NB4 (cell line): ENCODE data around the gene INCA1.

ENCODE experiments used
- CTCF ChIP-seq: IDR thresholded peaks from one replicate; pipeline ENCODE4 v1.5.1; 2012; ENCODE audit warnings: low read depth, low read length
- MYC ChIP-seq: IDR thresholded peaks from 2 replicates; pipeline ENCODE4 v1.6.1; 2011; ENCODE audit warnings: low read depth, low read length
- POLR2A ChIP-seq: IDR thresholded peaks from 2 replicates; pipeline ENCODE4 v1.6.1; 2011; ENCODE audit warnings: mild to moderate bottlenecking; ENCODE audit not compliant: insufficient read length; ENCODE audit errors: extremely low read depth
- TF ChIP-seq, protein P1 (sequence below): IDR thresholded peaks from 2 replicates; pipeline ENCODE4 v1.6.1; 2011; ENCODE audit warnings: low read depth, low read length

DNA sequence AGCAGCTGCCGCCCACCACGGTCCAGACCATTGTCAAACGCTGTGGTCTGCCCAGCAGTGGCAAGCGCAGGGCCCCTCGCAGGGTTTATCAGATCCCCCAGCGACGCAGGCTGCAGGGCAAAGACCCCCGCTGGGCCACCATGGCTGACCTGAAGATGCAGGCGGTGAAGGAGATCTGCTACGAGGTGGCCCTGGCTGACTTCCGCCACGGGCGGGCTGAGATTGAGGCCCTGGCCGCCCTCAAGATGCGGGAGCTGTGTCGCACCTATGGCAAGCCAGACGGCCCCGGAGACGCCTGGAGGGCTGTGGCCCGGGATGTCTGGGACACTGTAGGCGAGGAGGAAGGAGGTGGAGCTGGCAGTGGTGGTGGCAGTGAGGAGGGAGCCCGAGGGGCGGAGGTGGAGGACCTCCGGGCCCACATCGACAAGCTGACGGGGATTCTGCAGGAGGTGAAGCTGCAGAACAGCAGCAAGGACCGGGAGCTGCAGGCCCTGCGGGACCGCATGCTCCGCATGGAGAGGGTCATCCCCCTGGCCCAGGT is 24.9 kb upstream of the INCA1 start:
- TF ChIP-seq CTCF: no peak
- TF ChIP-seq, protein P1, sequence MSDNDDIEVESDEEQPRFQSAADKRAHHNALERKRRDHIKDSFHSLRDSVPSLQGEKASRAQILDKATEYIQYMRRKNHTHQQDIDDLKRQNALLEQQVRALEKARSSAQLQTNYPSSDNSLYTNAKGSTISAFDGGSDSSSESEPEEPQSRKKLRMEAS: no peak
- no peak for TF ChIP-seq POLR2A
- no peak for TF ChIP-seq MYC
